Measurements from ENCODE around the gene DCUN1D3.
A peak's percentile ranks its signal among the peaks of the same experiment; 100 is the strongest.

DCUN1D3 gene

GRCh38 chr16:20916289-20916688, 16.1 kb upstream of the DCUN1D3 start:
- ATAC-seq, result no peak
- no peak for TF ChIP-seq ESRRG (CRISPR knock-in tag; IDR thresholded peaks at IDR 0.05)
- TF ChIP-seq ZNF8 (CRISPR knock-in tag; IDR thresholded peaks at IDR 0.05), result no peak
- no peak for TF ChIP-seq PATZ1 (CRISPR knock-in tag; IDR thresholded peaks at IDR 0.05; ENCODE audit: borderline replicate concordance)
- TF ChIP-seq BACH2 (CRISPR knock-in tag; IDR thresholded peaks at IDR 0.05; ENCODE audit: borderline replicate concordance), result no peak
- TF ChIP-seq SNAI2 (CRISPR knock-in tag; IDR thresholded peaks at IDR 0.05), result no peak
- no peak for TF ChIP-seq ZFP30 (CRISPR knock-in tag; IDR thresholded peaks at IDR 0.05)
- TF ChIP-seq ZNF565 (CRISPR knock-in tag; conservative IDR thresholded peaks at IDR 0.05; ENCODE audit: low read depth), result no peak
- no peak for TF ChIP-seq TSHZ2 (CRISPR knock-in tag; IDR thresholded peaks at IDR 0.05)
- no peak for TF ChIP-seq ZC3H10 (CRISPR knock-in tag; IDR thresholded peaks at IDR 0.05)
- no peak for TF ChIP-seq CSRNP3 (CRISPR knock-in tag; IDR thresholded peaks at IDR 0.05)
- no peak for TF ChIP-seq ZNF70 (CRISPR knock-in tag; IDR thresholded peaks at IDR 0.05)
- TF ChIP-seq TCF4 (CRISPR knock-in tag; IDR thresholded peaks at IDR 0.05; ENCODE audit: borderline replicate concordance), result no peak
- TF ChIP-seq ZFP3 (CRISPR knock-in tag; IDR thresholded peaks at IDR 0.05), result no peak
- TF ChIP-seq RARB (CRISPR knock-in tag; IDR thresholded peaks at IDR 0.05), result no peak
- no peak for TF ChIP-seq POU6F1 (CRISPR knock-in tag; IDR thresholded peaks at IDR 0.05; ENCODE audit: borderline replicate concordance, low read depth)
- no peak for TF ChIP-seq CSDC2 (CRISPR knock-in tag; IDR thresholded peaks at IDR 0.05)
- no peak for TF ChIP-seq ARNTL (CRISPR knock-in tag; IDR thresholded peaks at IDR 0.05; ENCODE audit: borderline replicate concordance, low read depth)
- TF ChIP-seq OSR1 (CRISPR knock-in tag; IDR thresholded peaks at IDR 0.05), result no peak

- TF ChIP-seq CREB5 (CRISPR knock-in tag; IDR thresholded peaks at IDR 0.05; ENCODE audit: low read depth) (no peak), ZC3H10 (CRISPR knock-in tag; IDR thresholded peaks at IDR 0.05) (no peak), OSR1 (CRISPR knock-in tag; IDR thresholded peaks at IDR 0.05) (no peak), PATZ1 (CRISPR knock-in tag; IDR thresholded peaks at IDR 0.05; ENCODE audit: borderline replicate concordance) (no peak), ZNF565 (CRISPR knock-in tag; conservative IDR thresholded peaks at IDR 0.05; ENCODE audit: low read depth) (no peak), ZFP3 (CRISPR knock-in tag; IDR thresholded peaks at IDR 0.05) (no peak), ZNF70 (CRISPR knock-in tag; IDR thresholded peaks at IDR 0.05) (no peak), TCF4 (CRISPR knock-in tag; IDR thresholded peaks at IDR 0.05; ENCODE audit: borderline replicate concordance) (no peak), SNAI2 (CRISPR knock-in tag; IDR thresholded peaks at IDR 0.05) (no peak)
Measured at GRCh38 chr16:20911361-20911760, 11.2 kb upstream of the DCUN1D3 start.

More at GRCh38 chr16:20911361-20911760, 11.2 kb upstream of the DCUN1D3 start:
- ATAC-seq, result peak; percentile 20; the same call in 2 of the 3 replicates

Measured in SK-N-SH treated with all-trans-retinoic acid at 6 μM for 48 hours (cell line).